Measurements from ENCODE around the gene CSNK2A1.
"Not testable (repeated sequence)": the region's sequence is repeated elsewhere in the genome, so short reads cannot be mapped to it uniquely, and the experiment has no call there.

GRCh38 chr20:476561-477249 is 66.9 kb downstream of the CSNK2A1 start:
- not testable (repeated sequence) for TF ChIP-seq CTCF (IDR thresholded peaks at IDR 0.05; ENCODE audit: insufficient read depth, low read length); POLR2AphosphoS5 (IDR thresholded peaks at IDR 0.05; ENCODE audit: low read depth); REST (IDR thresholded peaks at IDR 0.05; ENCODE audit: insufficient replicate concordance, low read depth); SPI1 (IDR thresholded peaks at IDR 0.05; ENCODE audit: borderline replicate concordance, low read depth)
